Measurements from ENCODE around the gene NADSYN1.

NADSYN1 gene

DNA sequence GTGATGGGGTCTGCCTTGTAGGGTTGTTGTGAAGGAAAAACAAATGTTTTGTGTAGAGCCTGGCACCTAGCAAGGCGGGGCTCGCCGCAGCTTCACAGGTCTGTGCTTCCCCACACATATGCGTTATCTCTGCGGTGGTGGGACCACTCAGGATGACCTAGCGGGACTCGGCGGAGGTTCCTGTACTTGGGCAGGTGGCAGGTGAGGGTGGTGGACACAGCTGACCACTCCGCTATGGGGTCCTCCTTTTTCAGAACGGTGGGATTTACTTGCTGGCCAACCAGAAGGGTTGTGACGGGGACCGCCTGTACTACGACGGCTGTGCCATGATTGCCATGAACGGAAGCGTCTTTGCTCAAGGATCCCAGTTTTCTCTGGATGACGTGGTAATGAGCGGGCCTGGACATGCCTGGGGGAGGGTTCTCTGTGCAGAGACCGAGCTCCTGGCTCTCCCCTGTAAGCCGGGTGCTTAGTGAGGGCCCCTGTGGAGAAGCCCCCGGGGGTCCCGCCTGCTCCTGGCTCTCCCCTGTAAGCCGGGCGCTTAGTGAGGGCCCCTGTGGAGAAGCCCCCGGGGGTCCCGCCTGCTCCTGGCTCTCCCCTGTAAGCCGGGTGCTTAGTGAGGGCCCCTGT, 21.3 kb downstream of the NADSYN1 start:
- DNase-seq (ENCODE audit: low read depth): no peak

DNA sequence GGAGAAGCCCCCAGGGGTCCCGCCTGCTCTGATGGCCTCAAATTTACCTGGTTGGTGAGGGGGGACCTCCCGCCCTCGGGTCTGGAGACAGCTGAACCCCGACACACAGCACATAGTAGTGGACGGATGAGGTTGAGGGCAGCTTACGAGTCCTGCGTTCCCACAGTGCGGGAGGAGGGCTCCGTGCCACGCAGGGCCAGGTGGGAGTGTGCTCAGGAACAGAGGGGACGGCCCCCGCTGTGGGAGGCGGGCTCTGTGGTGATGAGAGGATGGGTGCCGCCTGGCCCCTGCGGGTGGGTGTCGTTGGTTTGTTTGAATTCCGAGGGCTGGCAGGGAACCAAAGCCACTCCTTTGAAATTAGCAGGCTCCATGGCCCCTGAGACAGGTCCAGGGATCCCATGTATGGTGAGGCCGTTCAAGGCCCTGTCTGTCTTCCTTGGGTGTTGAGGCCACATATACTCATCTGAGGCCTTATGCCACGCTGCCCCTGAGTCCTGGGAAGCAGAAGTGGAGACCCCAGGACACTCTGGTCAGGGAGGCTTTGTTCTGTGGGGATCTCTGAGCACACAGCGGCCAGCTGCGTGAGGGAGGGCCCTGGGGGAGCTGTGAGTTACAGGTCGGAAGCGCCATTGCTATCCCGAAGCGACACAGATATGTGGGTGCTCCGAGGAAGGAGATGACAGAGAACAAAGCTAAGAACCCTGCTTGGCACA, 21.9 kb downstream of the NADSYN1 start:
- no peak for DNase-seq (ENCODE audit: low read depth)

DNA sequence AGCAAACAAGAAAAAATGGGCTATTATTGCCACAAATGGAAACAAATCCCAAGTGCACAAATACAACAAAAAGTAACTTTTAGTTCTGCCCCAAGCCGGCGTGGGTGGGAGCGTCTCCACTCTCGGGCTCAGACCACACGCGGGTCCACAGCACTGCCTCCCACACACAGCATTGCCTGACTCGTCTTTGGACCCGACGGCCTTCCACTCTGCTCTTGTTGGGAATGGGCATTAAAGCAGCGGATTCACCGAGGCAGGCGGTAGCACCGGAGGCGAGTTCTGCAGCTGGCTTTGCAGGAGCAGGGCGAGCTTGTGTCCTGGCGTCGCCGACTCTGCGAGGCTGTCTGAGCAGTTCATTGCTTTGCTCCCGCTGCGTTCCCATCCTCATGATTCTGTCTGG, 23.0 kb downstream of the NADSYN1 start:
- DNase-seq (ENCODE audit: low read depth): no peak

- no peak for DNase-seq (ENCODE audit: low read depth)
These were observed 24.1 kb downstream of the NADSYN1 start for GRCh38 chr11:71476926-71477640.

- DNase-seq (ENCODE audit: low read depth): no peak
These were observed 24.9 kb downstream of the NADSYN1 start for GRCh38 chr11:71477641-71478527.

DNA sequence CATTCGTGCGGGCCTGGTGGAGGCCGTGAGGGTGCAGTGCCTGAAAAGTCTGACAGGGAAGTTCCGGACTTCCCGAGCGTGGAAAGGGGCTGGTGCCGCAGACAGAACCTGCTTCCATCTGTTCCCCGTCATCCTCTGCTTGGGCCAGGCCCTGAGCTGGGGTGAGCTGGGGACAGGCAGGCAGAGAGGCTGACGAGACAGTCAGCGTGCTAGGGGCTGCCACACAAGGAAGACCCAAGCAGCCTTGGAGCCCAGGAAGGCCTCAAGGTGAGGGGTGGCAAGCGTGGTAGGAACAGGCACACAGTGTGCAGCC, 25.5 kb downstream of the NADSYN1 start:
- no peak for DNase-seq (ENCODE audit: low read depth)

DNA sequence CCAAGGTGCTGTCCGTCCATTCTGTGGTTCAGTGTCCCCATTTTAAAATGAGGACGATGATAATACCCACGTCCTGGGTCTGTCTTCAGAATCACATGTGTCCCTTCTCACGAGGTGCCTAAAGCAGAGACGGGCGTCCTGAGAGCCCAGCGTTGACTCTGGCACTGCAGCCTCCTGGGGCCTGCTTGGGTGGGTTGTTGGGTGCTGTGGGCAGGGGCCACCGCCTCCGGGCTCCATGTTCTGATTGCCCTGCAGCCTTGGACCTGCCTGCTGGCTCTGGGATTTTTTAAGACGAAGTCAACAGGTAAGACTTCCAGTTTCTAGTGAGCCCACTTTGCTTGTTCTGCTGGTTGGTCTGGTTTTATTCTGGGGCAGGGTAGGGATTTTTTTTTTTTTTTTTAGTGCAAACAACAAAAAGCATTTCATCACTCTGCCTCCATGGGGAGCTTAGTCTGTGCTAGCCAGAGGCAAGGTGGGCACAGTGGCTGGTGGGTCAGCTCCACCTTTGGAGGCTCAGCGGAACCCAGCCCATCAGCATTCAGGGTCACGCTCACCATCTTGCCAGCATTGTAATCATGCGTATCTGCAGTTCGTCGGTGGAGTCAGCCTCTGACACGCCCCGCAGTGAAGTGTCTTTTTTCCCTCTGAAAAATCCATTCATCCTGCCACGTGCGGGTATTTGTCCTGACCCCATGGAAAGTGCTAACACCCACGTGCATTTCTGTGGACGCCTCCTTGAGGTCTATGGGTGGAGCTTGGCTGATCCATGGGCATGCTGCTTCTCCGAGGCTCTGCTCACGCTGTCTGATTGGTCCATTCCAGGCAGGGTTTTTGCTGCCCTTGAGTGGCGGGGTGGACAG, 28.3 kb downstream of the NADSYN1 start:
- DNase-seq (ENCODE audit: low read depth): no peak

- DNase-seq (ENCODE audit: low read depth): no peak
These were observed 29.2 kb downstream of the NADSYN1 start for GRCh38 chr11:71482216-71482615.

- DNase-seq (ENCODE audit: low read depth): no peak
These were observed 29.9 kb downstream of the NADSYN1 start for GRCh38 chr11:71482746-71483364.

- DNase-seq (ENCODE audit: low read depth): no peak
These were observed 30.7 kb downstream of the NADSYN1 start for GRCh38 chr11:71483692-71484091.

- no peak for DNase-seq (ENCODE audit: low read depth)
These were observed 31.5 kb downstream of the NADSYN1 start for GRCh38 chr11:71484248-71485062.

GRCh38 chr11:71485063-71485399, 32.0 kb downstream of the NADSYN1 start:
- no peak for DNase-seq (ENCODE audit: low read depth)

- no peak for DNase-seq (ENCODE audit: low read depth)
These were observed 32.5 kb downstream of the NADSYN1 start for GRCh38 chr11:71485466-71485865.

DNA sequence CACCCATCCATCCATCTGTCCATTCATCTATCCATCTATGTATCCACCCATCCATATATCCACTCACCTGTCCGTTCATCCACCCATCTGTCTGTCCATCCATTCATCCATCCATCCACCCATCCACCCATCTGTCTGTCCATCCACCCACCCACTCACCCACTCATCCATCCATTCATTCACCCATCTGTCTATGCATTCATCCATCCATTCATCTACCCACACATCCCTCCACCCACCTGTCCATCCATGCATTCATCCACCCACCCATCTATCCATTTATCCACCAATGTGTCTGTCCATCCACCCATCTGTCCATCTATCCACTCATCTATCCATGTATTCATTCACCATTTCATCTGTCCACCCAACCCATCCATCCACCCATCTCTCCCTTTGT, 33.3 kb downstream of the NADSYN1 start:
- DNase-seq (ENCODE audit: low read depth): no peak

- DNase-seq (ENCODE audit: low read depth): no peak
These were observed 35.8 kb downstream of the NADSYN1 start for GRCh38 chr11:71488681-71489270.

GRCh38 chr11:71489311-71490043, 36.5 kb downstream of the NADSYN1 start:
- no peak for DNase-seq (ENCODE audit: low read depth)

GRCh38 chr11:71490044-71490730, 37.2 kb downstream of the NADSYN1 start:
- no peak for DNase-seq (ENCODE audit: low read depth)

DNA sequence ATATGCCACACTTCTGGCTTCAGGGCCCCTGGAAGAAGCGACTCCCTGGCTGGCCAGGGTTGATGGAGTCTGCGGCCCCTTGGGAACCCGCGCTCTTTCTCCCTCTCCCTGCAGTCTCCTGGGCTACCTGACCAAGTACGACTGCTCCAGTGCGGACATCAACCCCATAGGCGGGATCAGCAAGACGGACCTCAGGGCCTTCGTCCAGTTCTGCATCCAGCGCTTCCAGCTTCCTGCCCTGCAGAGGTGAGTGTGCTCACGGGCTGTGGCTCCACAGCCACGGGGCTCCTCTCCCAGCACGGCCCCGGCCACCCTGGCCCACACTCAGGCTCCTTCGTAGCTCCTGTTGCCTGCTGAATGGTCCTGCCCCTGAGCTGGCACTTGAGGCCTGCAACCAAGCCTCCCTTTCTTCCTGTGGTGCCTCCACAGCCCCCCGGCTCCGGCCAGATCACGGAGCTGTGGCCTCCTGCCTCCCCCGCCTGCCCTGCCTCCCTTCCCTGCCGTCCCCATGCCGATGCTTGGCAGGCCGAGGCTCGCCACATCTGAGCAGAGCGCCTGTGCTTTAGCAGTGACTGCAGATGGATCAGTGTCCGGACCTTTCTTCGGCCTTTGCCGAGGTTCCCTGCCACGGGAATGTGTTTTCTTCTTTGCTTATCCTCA, 37.9 kb downstream of the NADSYN1 start:
- DNase-seq (ENCODE audit: low read depth): no peak

Data from fibroblast of gingiva (primary cell).